ENCODE data around the gene HMGXB3.

HMGXB3 gene

DNA sequence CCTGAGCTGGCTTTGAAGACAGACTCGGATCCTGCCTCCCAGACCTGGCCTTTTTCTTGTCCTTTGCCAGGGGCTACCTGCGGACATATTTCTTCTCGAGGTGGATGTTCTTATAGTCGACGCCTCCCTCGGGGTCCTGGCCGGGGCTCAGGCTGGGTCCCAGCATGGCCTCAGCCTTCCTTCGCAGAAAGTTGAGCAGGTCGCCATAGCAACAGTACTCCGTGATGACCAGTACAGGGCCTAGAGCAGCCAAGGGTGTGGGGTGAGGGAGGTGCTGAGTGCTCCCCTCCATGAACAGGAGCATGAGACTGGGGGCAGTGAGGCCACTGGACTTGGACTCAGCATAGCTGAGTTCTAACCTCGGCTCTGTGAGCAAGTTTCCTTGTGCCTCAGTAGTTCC is 59.1 kb downstream of the HMGXB3 start:
- TF ChIP-seq RARB (CRISPR knock-in tag; IDR thresholded peaks at IDR 0.05) (no peak), TOX (CRISPR knock-in tag; IDR thresholded peaks at IDR 0.05; ENCODE audit: borderline replicate concordance) (no peak)
- TF ChIP-seq, protein P1, sequence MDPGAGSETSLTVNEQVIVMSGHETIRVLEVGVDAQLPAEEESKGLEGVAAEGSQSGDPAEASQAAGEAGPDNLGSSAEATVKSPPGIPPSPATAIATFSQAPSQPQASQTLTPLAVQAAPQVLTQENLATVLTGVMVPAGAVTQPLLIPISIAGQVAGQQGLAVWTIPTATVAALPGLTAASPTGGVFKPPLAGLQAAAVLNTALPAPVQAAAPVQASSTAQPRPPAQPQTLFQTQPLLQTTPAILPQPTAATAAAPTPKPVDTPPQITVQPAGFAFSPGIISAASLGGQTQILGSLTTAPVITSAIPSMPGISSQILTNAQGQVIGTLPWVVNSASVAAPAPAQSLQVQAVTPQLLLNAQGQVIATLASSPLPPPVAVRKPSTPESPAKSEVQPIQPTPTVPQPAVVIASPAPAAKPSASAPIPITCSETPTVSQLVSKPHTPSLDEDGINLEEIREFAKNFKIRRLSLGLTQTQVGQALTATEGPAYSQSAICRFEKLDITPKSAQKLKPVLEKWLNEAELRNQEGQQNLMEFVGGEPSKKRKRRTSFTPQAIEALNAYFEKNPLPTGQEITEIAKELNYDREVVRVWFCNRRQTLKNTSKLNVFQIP (CRISPR knock-in tag; IDR thresholded peaks at IDR 0.05; ENCODE audit: borderline replicate concordance, low read depth) = no peak
- TF ChIP-seq, protein P2, sequence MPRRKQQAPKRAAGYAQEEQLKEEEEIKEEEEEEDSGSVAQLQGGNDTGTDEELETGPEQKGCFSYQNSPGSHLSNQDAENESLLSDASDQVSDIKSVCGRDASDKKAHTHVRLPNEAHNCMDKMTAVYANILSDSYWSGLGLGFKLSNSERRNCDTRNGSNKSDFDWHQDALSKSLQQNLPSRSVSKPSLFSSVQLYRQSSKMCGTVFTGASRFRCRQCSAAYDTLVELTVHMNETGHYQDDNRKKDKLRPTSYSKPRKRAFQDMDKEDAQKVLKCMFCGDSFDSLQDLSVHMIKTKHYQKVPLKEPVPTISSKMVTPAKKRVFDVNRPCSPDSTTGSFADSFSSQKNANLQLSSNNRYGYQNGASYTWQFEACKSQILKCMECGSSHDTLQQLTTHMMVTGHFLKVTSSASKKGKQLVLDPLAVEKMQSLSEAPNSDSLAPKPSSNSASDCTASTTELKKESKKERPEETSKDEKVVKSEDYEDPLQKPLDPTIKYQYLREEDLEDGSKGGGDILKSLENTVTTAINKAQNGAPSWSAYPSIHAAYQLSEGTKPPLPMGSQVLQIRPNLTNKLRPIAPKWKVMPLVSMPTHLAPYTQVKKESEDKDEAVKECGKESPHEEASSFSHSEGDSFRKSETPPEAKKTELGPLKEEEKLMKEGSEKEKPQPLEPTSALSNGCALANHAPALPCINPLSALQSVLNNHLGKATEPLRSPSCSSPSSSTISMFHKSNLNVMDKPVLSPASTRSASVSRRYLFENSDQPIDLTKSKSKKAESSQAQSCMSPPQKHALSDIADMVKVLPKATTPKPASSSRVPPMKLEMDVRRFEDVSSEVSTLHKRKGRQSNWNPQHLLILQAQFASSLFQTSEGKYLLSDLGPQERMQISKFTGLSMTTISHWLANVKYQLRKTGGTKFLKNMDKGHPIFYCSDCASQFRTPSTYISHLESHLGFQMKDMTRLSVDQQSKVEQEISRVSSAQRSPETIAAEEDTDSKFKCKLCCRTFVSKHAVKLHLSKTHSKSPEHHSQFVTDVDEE (CRISPR knock-in tag; IDR thresholded peaks at IDR 0.05) = no peak
- TF ChIP-seq, protein P3, sequence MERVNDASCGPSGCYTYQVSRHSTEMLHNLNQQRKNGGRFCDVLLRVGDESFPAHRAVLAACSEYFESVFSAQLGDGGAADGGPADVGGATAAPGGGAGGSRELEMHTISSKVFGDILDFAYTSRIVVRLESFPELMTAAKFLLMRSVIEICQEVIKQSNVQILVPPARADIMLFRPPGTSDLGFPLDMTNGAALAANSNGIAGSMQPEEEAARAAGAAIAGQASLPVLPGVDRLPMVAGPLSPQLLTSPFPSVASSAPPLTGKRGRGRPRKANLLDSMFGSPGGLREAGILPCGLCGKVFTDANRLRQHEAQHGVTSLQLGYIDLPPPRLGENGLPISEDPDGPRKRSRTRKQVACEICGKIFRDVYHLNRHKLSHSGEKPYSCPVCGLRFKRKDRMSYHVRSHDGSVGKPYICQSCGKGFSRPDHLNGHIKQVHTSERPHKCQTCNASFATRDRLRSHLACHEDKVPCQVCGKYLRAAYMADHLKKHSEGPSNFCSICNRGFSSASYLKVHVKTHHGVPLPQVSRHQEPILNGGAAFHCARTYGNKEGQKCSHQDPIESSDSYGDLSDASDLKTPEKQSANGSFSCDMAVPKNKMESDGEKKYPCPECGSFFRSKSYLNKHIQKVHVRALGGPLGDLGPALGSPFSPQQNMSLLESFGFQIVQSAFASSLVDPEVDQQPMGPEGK (CRISPR knock-in tag; IDR thresholded peaks at IDR 0.05; ENCODE audit: borderline replicate concordance) = no peak
- no peak for ATAC-seq

DNA sequence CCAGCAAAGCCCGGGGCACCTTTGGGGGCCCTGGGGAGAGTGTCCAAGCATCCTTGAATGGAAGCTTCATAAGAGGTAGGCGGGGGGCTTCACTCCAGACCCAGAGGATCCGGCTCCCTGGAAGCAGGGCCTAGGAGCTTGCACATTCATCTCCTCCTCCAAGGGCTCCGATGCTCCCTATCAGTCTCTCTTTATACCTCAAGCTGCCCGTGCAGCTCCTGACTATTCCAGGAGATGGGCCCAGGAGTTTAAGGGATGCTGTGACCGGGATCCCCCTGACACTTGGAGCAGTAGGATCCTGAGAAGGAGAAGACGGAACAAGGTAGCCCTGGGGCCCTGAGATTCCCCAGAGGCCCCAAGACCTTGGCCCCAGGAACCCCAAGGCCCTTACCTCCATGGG is 59.9 kb downstream of the HMGXB3 start:
- ATAC-seq = no peak
- TF ChIP-seq PPARA (CRISPR knock-in tag; IDR thresholded peaks at IDR 0.05; ENCODE audit: borderline replicate concordance) (no peak), TCF4 (CRISPR knock-in tag; IDR thresholded peaks at IDR 0.05; ENCODE audit: borderline replicate concordance) (no peak), SNAI2 (CRISPR knock-in tag; IDR thresholded peaks at IDR 0.05) (no peak), OSR1 (CRISPR knock-in tag; IDR thresholded peaks at IDR 0.05) (no peak), GLIS3 (CRISPR knock-in tag; IDR thresholded peaks at IDR 0.05) (no peak), ZNF565 (CRISPR knock-in tag; conservative IDR thresholded peaks at IDR 0.05; ENCODE audit: low read depth) (no peak), RARB (CRISPR knock-in tag; IDR thresholded peaks at IDR 0.05) (no peak), ZC3H10 (CRISPR knock-in tag; IDR thresholded peaks at IDR 0.05) (no peak), ARNTL (CRISPR knock-in tag; IDR thresholded peaks at IDR 0.05; ENCODE audit: borderline replicate concordance, low read depth) (no peak), ZFP30 (CRISPR knock-in tag; IDR thresholded peaks at IDR 0.05) (no peak)
- TF ChIP-seq, protein P4, sequence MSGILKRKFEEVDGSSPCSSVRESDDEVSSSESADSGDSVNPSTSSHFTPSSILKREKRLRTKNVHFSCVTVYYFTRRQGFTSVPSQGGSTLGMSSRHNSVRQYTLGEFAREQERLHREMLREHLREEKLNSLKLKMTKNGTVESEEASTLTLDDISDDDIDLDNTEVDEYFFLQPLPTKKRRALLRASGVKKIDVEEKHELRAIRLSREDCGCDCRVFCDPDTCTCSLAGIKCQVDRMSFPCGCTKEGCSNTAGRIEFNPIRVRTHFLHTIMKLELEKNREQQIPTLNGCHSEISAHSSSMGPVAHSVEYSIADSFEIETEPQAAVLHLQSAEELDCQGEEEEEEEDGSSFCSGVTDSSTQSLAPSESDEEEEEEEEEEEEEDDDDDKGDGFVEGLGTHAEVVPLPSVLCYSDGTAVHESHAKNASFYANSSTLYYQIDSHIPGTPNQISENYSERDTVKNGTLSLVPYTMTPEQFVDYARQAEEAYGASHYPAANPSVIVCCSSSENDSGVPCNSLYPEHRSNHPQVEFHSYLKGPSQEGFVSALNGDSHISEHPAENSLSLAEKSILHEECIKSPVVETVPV (CRISPR knock-in tag; IDR thresholded peaks at IDR 0.05) = no peak

DNA sequence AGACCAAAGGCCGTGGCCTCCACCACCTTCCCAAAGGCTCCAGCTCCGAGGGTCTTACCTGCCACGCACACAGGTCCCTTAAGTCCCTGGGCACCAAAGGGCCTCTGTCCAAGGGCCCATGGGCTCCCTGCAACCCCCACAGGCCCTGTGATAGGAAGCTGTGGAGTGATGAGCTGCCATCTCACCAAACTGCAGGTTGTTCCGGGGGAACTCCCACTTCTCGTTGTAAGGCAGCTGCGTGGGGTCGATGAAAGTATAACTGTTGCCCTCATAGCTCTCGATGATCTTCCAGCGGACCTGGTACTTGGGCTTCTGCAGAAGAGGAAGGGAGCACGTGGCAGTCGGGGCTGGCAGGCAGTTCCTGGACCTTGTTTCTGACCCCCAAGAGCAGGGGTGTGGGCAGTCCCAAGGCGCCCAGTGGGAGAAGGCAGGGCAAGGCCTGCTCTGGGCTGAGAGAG is 61.0 kb downstream of the HMGXB3 start:
- TF ChIP-seq, protein P1 (CRISPR knock-in tag; IDR thresholded peaks at IDR 0.05; ENCODE audit: borderline replicate concordance, low read depth) = no peak
- no peak for TF ChIP-seq TCF4 (CRISPR knock-in tag; IDR thresholded peaks at IDR 0.05; ENCODE audit: borderline replicate concordance)
- no peak for TF ChIP-seq ZFP30 (CRISPR knock-in tag; IDR thresholded peaks at IDR 0.05)
- TF ChIP-seq ZC3H10 (CRISPR knock-in tag; IDR thresholded peaks at IDR 0.05) = no peak
- no peak for TF ChIP-seq ZFP3 (CRISPR knock-in tag; IDR thresholded peaks at IDR 0.05)
- no peak for TF ChIP-seq GLIS3 (CRISPR knock-in tag; IDR thresholded peaks at IDR 0.05)
- TF ChIP-seq ZNF565 (CRISPR knock-in tag; conservative IDR thresholded peaks at IDR 0.05; ENCODE audit: low read depth) = no peak
- TF ChIP-seq, protein P3 (CRISPR knock-in tag; IDR thresholded peaks at IDR 0.05; ENCODE audit: borderline replicate concordance) = no peak
- no peak for TF ChIP-seq ZNF8 (CRISPR knock-in tag; IDR thresholded peaks at IDR 0.05)
- TF ChIP-seq BACH2 (CRISPR knock-in tag; IDR thresholded peaks at IDR 0.05; ENCODE audit: borderline replicate concordance) = no peak
- no peak for TF ChIP-seq TOX (CRISPR knock-in tag; IDR thresholded peaks at IDR 0.05; ENCODE audit: borderline replicate concordance)
- TF ChIP-seq, protein P5, sequence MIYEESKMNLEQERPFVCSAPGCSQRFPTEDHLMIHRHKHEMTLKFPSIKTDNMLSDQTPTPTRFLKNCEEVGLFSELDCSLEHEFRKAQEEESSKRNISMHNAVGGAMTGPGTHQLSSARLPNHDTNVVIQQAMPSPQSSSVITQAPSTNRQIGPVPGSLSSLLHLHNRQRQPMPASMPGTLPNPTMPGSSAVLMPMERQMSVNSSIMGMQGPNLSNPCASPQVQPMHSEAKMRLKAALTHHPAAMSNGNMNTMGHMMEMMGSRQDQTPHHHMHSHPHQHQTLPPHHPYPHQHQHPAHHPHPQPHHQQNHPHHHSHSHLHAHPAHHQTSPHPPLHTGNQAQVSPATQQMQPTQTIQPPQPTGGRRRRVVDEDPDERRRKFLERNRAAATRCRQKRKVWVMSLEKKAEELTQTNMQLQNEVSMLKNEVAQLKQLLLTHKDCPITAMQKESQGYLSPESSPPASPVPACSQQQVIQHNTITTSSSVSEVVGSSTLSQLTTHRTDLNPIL (CRISPR knock-in tag; IDR thresholded peaks at IDR 0.05; ENCODE audit: low read depth) = no peak
- no peak for TF ChIP-seq ESRRG (CRISPR knock-in tag; IDR thresholded peaks at IDR 0.05)
- no peak for TF ChIP-seq ARNTL (CRISPR knock-in tag; IDR thresholded peaks at IDR 0.05; ENCODE audit: borderline replicate concordance, low read depth)
- TF ChIP-seq RARB (CRISPR knock-in tag; IDR thresholded peaks at IDR 0.05) = no peak
- no peak for ATAC-seq
